Measurements from ENCODE around the gene TOMM40L.

DNA sequence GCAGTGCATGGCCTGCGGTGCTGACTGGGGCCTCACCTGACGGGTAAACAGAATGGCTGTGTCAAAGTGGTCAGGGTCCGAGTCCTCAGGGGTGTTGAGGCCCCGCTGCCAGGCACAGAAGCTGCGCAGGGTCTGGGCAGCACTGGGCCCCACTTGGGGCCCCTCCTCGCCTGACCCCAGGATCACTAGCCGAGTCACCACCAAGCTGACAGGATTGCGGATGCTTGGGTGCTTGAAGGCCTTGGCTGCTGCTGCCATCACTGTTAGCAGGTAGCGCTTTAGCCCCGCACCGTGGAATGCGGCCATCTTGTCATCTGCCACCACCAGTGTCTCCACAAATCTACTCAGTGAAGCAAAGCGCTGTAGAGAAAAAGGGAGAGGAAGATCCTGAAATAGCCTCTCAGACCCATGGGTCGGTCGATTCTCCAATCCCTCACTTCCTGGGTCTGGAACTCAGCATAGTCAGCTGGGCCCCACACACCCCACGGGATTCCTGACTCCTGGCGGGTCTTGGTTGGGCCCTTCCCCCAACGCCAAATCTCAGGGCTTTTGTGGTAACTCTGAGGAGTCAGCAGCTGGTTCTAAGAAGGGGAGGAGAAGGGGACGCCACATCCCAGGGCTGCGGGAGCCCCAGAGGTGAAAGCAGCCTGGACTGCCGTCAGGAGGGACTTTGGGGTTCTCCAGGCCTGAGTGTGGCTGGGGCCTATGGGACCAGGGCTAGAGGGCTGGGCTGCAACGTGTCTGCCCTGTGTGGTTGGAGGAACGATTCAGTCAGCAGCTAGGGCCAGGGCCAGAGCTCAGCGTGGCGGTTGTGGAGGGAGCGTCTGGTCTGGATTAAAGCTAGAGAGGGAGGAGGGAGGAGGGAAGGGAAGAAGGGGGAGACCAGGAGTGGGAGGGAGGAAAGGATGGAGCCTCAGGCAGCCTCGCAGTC lies 29.1 kb upstream of the TOMM40L start:
- TF ChIP-seq CTCF (IDR thresholded peaks at IDR 0.05; ENCODE audit: low read length): no peak
- no peak for TF ChIP-seq EZH2 (IDR thresholded peaks at IDR 0.05; ENCODE audit: borderline replicate concordance, low read length)
